HG02610 (cell line): ENCODE data around the gene IFT81.
"Not testable (repeated sequence)": the region's sequence is repeated elsewhere in the genome, so short reads cannot be mapped to it uniquely, and the experiment has no call there.

Source experiments
- ATAC-seq: cut with Tn5 transposase; IDR thresholded peaks from one replicate; pipeline ENCODE4 v1.9.1; 2021; ENCODE audit warnings: mild to moderate bottlenecking, moderate library complexity; ENCODE audit not compliant: unreplicated experiment

The IFT81 gene

GRCh38 chr12:110199339-110200123, 75.4 kb downstream of the IFT81 start:
- ATAC-seq = no peak

- no peak for ATAC-seq
Observed at GRCh38 chr12:110200124-110200417, 75.9 kb downstream of the IFT81 start.

- ATAC-seq = no peak
Observed at GRCh38 chr12:110201995-110202394, 77.8 kb downstream of the IFT81 start.

- ATAC-seq = no peak
Observed at GRCh38 chr12:110203546-110203945, 79.4 kb downstream of the IFT81 start.

GRCh38 chr12:110205931-110206330, 81.8 kb downstream of the IFT81 start:
- no peak for ATAC-seq

GRCh38 chr12:110211639-110212536, 87.7 kb downstream of the IFT81 start:
- not testable (repeated sequence) for ATAC-seq

GRCh38 chr12:110217996-110218674, 94.0 kb downstream of the IFT81 start:
- ATAC-seq = no peak

GRCh38 chr12:110222027-110222426, 97.9 kb downstream of the IFT81 start:
- no peak for ATAC-seq

- no peak for ATAC-seq
Observed at GRCh38 chr12:110222433-110222832, 98.3 kb downstream of the IFT81 start.

GRCh38 chr12:110223777-110224378, 99.7 kb downstream of the IFT81 start:
- no peak for ATAC-seq

- no peak for ATAC-seq
Observed at GRCh38 chr12:110224379-110225304, 100.5 kb downstream of the IFT81 start.

GRCh38 chr12:110227138-110227537, 103.0 kb downstream of the IFT81 start:
- ATAC-seq = no peak

- not testable (repeated sequence) for ATAC-seq
Observed at GRCh38 chr12:110228348-110228747, 104.2 kb downstream of the IFT81 start.

- ATAC-seq = no peak
Observed at GRCh38 chr12:110228756-110229155, 104.6 kb downstream of the IFT81 start.

- ATAC-seq = no peak
Observed at GRCh38 chr12:110229409-110229808, 105.3 kb downstream of the IFT81 start.

GRCh38 chr12:110230655-110231054, 106.5 kb downstream of the IFT81 start:
- ATAC-seq = no peak

GRCh38 chr12:110233212-110233903, 109.2 kb downstream of the IFT81 start:
- ATAC-seq = no peak

- ATAC-seq = no peak
Observed at GRCh38 chr12:110234331-110234751, 110.2 kb downstream of the IFT81 start.

GRCh38 chr12:110234755-110235154, 110.6 kb downstream of the IFT81 start:
- no peak for ATAC-seq
